ENCODE measurements around the gene ABI3BP. TPM values are rescaled to one million over a fixed set of nuclear protein-coding genes. Genes with fewer than 3 reads are reported as not detected.

ABI3BP gene
- total RNA-seq, 1 experiment from 2014 or later, result 0.15 TPM

DNA sequence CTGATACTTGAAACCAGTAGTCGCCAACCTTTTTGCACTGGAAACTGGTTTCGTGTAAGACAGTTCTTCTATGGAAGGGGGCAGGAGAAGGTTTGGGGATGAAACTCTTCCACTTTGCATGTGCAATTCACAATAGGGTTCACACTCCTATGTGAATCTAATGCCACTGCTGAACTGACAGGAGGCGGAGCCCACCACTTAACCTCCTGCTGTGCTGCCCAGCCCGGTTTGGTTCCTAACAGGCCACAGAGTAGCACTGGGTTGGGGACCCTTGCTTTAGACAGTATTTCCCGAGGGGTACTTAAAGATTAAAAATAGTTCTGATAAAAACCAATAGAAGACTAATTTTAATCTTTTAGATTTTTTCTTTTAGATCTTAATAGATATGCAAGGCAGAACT, 272.8 kb downstream of the ABI3BP start:
- Histone ChIP-seq H3K36me3 (ENCODE audit: control insufficient read depth in 1 of 2, insufficient read depth in 2 of 2, low read length in 2 of 2) (peaks cover 28 to 34% of the 10 kb centered on the region in 2 experiments), H4K20me1 (ENCODE audit: insufficient read depth) (peaks cover 38% of the 10 kb centered on the region; the same call in 1 of the 2 replicates), H3K9ac (ENCODE audit: low read length) (no peak overlapping the region), H2AFZ (ENCODE audit: low read depth, low read length, poor library complexity, severe bottlenecking) (no peak overlapping the region), H3K4me1 (ENCODE audit: control insufficient read depth in 1 of 2, insufficient read depth in 2 of 2, low read length in 2 of 2) (no peaks in the 10 kb centered on the region), H3K4me3 (replicated peaks in 1 of 2; ENCODE audit: low read depth in 1 of 2, low read length in 2 of 2) (no peak overlapping the region), H3K27me3 (ENCODE audit: insufficient read depth, low read length) (no peaks in the 10 kb centered on the region), H3K9me3 (ENCODE audit: control insufficient read depth in 1 of 2, insufficient read depth in 1 of 2, low read depth in 1 of 2, low read length in 2 of 2) (no peaks in the 10 kb centered on the region), H3K27ac (ENCODE audit: low read depth, low read length) (no peak overlapping the region), H3K9me2 (ENCODE audit: insufficient read depth) (no peaks in the 10 kb centered on the region), H3K4me2 (ENCODE audit: low read length) (no peak overlapping the region), H3K79me2 (ENCODE audit: insufficient read depth, low read length) (peaks cover 99% of the 10 kb centered on the region)
- ATAC-seq (no peak), DNase-seq (ENCODE audit: low read depth, low spot score) (no peak)
- CTCF ChIA-PET, result no interaction called here
- POLR2A ChIA-PET, result no interaction called here
- RAD21 ChIA-PET (ENCODE audit: low non-redundant PET in 1 of 2, low total read pairs in 2 of 2, uncharacterized antibody in 2 of 2, unreplicated experiment in 2 of 2), result no interaction called here
- intact Hi-C loops (cut with micrococcal nuclease), result no loop called here
- TF ChIP-seq SP1 (IDR thresholded peaks at IDR 0.05; ENCODE audit: low read depth) (no peak), EGR1 (IDR thresholded peaks at IDR 0.05; ENCODE audit: low read depth) (no peak)
- BruUV-seq (replicated peaks), result no TSS peak

DNA sequence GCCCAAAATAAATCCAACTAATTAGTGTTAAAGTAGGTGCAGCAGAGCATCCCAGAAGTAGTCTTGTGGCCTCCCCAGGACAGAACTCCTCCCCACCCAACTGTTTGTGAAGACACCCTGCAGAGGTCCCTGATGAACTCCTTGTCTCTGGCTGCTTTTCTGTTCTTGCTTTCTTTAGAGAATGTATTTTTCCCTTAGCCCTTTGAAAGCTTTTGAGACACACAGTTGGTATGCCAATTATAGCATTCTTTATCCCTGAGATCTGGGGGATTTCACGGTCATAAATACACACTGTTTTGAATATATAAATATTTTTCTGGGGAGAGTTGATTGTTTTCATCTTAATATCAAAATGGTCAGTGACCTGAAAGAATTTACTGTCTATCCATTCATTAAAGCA, 274.1 kb downstream of the ABI3BP start:
- TF ChIP-seq RAD21 (IDR thresholded peaks at IDR 0.05; ENCODE audit: low read depth), result no peak
- TF ChIP-seq SP1 (IDR thresholded peaks at IDR 0.05; ENCODE audit: low read depth), result no peak
- TF ChIP-seq EZH2phosphoT487 (IDR thresholded peaks at IDR 0.05; ENCODE audit: borderline replicate concordance), result no peak
- no peak for TF ChIP-seq EGR1 (IDR thresholded peaks at IDR 0.05; ENCODE audit: low read depth)
- TF ChIP-seq ZNF274 (IDR thresholded peaks at IDR 0.05; ENCODE audit: low read depth, low read length), result no peak
- no peak for TF ChIP-seq CEBPB (IDR thresholded peaks at IDR 0.05; ENCODE audit: low read depth)
- TF ChIP-seq FOSL1 (IDR thresholded peaks at IDR 0.05; ENCODE audit: low read depth), result no peak
- no peak for TF ChIP-seq POLR2AphosphoS5 (IDR thresholded peaks at IDR 0.05; ENCODE audit: low read depth, low read length)
- TF ChIP-seq ZFX (IDR thresholded peaks at IDR 0.05), result no peak
- TF ChIP-seq YY1 (IDR thresholded peaks at IDR 0.05; ENCODE audit: extremely low read depth, insufficient replicate concordance, low read depth, low read length), result no peak
- TF ChIP-seq, protein P1, sequence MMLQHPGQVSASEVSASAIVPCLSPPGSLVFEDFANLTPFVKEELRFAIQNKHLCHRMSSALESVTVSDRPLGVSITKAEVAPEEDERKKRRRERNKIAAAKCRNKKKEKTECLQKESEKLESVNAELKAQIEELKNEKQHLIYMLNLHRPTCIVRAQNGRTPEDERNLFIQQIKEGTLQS (IDR thresholded peaks at IDR 0.05), result no peak
- TF ChIP-seq, protein P2, sequence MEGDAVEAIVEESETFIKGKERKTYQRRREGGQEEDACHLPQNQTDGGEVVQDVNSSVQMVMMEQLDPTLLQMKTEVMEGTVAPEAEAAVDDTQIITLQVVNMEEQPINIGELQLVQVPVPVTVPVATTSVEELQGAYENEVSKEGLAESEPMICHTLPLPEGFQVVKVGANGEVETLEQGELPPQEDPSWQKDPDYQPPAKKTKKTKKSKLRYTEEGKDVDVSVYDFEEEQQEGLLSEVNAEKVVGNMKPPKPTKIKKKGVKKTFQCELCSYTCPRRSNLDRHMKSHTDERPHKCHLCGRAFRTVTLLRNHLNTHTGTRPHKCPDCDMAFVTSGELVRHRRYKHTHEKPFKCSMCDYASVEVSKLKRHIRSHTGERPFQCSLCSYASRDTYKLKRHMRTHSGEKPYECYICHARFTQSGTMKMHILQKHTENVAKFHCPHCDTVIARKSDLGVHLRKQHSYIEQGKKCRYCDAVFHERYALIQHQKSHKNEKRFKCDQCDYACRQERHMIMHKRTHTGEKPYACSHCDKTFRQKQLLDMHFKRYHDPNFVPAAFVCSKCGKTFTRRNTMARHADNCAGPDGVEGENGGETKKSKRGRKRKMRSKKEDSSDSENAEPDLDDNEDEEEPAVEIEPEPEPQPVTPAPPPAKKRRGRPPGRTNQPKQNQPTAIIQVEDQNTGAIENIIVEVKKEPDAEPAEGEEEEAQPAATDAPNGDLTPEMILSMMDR (IDR thresholded peaks at IDR 0.05 in 2 of 3, conservative IDR thresholded peaks at IDR 0.05 in 1 of 3; ENCODE audit: borderline replicate concordance in 1 of 3, insufficient read depth in 1 of 3, low read depth in 2 of 3, low read length in 2 of 3), result no peak
- no peak for TF ChIP-seq ELF1 (IDR thresholded peaks at IDR 0.05; ENCODE audit: borderline replicate concordance, low read depth)
- no peak for TF ChIP-seq CBX3 (IDR thresholded peaks at IDR 0.05; ENCODE audit: low read depth)
- no peak for TF ChIP-seq JUND (IDR thresholded peaks at IDR 0.05)
- TF ChIP-seq POLR2A (IDR thresholded peaks at IDR 0.05; ENCODE audit: borderline replicate concordance, extremely low read depth, insufficient read depth, insufficient read length), result no peak
- TF ChIP-seq TCF7L2 (IDR thresholded peaks at IDR 0.05; ENCODE audit: borderline replicate concordance, extremely low read depth, insufficient read depth, insufficient read length), result no peak
- no peak for TF ChIP-seq SIN3A (IDR thresholded peaks at IDR 0.05; ENCODE audit: low read depth)
- peaks cover 45% of the 10 kb centered on the region; the same call in 1 of the 2 replicates for H4K20me1 ChIP-seq (ENCODE audit: insufficient read depth)
- ATAC-seq (no peak), DNase-seq (ENCODE audit: low read depth, low spot score) (no peak)
- H3K36me3 ChIP-seq (ENCODE audit: control insufficient read depth in 1 of 2, insufficient read depth in 2 of 2, low read length in 2 of 2), result peaks cover 38 to 44% of the 10 kb centered on the region in 2 experiments
- H3K4me2 ChIP-seq (ENCODE audit: low read length), result no peak overlapping the region
- H3K4me3 ChIP-seq (replicated peaks in 1 of 2; ENCODE audit: low read depth in 1 of 2, low read length in 2 of 2), result no peak overlapping the region
- intact Hi-C loops (cut with micrococcal nuclease), result loop anchor here (10.0 kb wide), 1 partner anchor 404 kb away; no protein-coding TSS in a partner anchor
- H3K4me1 ChIP-seq (ENCODE audit: control insufficient read depth in 1 of 2, insufficient read depth in 2 of 2, low read length in 2 of 2), result no peaks in the 10 kb centered on the region
- H3K27ac ChIP-seq (ENCODE audit: low read depth, low read length), result no peak overlapping the region
- no peaks in the 10 kb centered on the region for H3K9me3 ChIP-seq (ENCODE audit: control insufficient read depth in 1 of 2, insufficient read depth in 1 of 2, low read depth in 1 of 2, low read length in 2 of 2)
- H3K9ac ChIP-seq (ENCODE audit: low read length), result no peak overlapping the region
- H3K27me3 ChIP-seq (ENCODE audit: insufficient read depth, low read length), result no peaks in the 10 kb centered on the region
- ChIA-PET RAD21 (ENCODE audit: low non-redundant PET in 1 of 2, low total read pairs in 2 of 2, uncharacterized antibody in 2 of 2, unreplicated experiment in 2 of 2) (no interaction called here), CTCF (no interaction called here), POLR2A (no interaction called here)
- no TSS peak for BruUV-seq (replicated peaks)
- no peak overlapping the region for H2AFZ ChIP-seq (ENCODE audit: low read depth, low read length, poor library complexity, severe bottlenecking)
- peaks cover 100% of the 10 kb centered on the region for H3K79me2 ChIP-seq (ENCODE audit: insufficient read depth, low read length)
- H3K9me2 ChIP-seq (ENCODE audit: insufficient read depth), result no peaks in the 10 kb centered on the region
